ENCODE results near the gene SIN3A. TPM values are rescaled to one million over a fixed set of nuclear protein-coding genes. Genes with fewer than 3 reads are reported as not detected.
A peak's percentile ranks its signal among the peaks of the same experiment; 100 is the strongest.

SIN3A gene
- total RNA-seq, 2 experiments from 2014 or later, result 44.2 to 103 TPM

DNA sequence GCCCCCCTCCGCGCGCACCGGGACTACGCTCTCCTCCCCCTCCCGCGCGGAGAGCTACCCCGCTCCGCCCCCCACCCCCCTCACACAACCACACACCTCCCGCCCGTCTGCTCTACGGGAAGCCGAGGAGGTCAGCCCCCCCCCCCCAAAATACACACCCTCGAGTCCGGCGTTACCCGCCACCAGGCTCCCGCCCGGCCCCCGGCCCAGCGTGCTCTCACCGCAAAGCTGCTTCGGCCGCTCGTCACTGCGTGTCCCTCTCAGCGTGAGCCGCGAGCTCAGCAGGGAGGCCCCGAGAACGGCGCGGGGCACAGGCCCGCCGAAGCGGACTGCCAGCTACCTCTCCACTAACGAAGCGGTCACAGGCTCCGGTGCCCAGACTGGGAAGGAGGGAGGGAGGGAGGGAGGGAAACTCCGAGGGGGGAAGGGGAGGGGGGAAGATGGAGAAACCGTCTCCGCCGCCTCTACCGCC, 252 bp downstream of the SIN3A start:
- H3K4me1 ChIP-seq (ENCODE audit: insufficient read depth, low read length, poor library complexity, severe bottlenecking), result peaks cover 35% of the 10 kb centered on the region
- no peak overlapping the region for H2AFZ ChIP-seq (ENCODE audit: low read length)
- no peak for DNase-seq (ENCODE audit: low spot score)
- intact Hi-C loops (cut with micrococcal nuclease; ENCODE audit: unreplicated experiment), result loop anchor here (1.0 to 5.0 kb wide), 4 partner anchors 83 to 664 kb away; partner anchors contain the start of genes C15orf39, MAN2C1 and PTPN9
- no TSS peak for BruUV-seq (replicated peaks)
- peak overlapping the region; percentile 85 for H3K4me3 ChIP-seq (ENCODE audit: low read depth, low read length, poor library complexity, severe bottlenecking)
- H3K9me3 ChIP-seq (ENCODE audit: low read length), result no peaks in the 10 kb centered on the region
- H3K27ac ChIP-seq (ENCODE audit: low read depth, low read length, poor library complexity, severe bottlenecking), result peak overlapping the region; percentile 89
- peaks cover 48% of the 10 kb centered on the region for H3K79me2 ChIP-seq (ENCODE audit: insufficient read depth, low read depth, low read length)
- H4K20me1 ChIP-seq (ENCODE audit: insufficient read depth, low read length), result peaks cover 31% of the 10 kb centered on the region
- no peaks in the 10 kb centered on the region for H3K9me2 ChIP-seq (ENCODE audit: insufficient read depth, low read length)
- ChIA-PET CTCF (ENCODE audit: unreplicated experiment) (interaction anchor here (0.6 to 1.5 kb wide), 4 partner anchors 58 to 1063 kb away, joined by 4 to 13 read pairs (median 6); partner anchors contain the start of gene MAN2C1), POLR2A (interaction anchor here (0.6 to 3.2 kb wide), 17 partner anchors 10 to 1818 kb away, joined by 3 to 19 read pairs (median 5); partner anchors contain the start of genes IMP3, MAN2C1, PTPN9 and SNUPN)
- peak overlapping the region; percentile 63 for H3K4me2 ChIP-seq (ENCODE audit: low read length)
- TF ChIP-seq, protein P1, sequence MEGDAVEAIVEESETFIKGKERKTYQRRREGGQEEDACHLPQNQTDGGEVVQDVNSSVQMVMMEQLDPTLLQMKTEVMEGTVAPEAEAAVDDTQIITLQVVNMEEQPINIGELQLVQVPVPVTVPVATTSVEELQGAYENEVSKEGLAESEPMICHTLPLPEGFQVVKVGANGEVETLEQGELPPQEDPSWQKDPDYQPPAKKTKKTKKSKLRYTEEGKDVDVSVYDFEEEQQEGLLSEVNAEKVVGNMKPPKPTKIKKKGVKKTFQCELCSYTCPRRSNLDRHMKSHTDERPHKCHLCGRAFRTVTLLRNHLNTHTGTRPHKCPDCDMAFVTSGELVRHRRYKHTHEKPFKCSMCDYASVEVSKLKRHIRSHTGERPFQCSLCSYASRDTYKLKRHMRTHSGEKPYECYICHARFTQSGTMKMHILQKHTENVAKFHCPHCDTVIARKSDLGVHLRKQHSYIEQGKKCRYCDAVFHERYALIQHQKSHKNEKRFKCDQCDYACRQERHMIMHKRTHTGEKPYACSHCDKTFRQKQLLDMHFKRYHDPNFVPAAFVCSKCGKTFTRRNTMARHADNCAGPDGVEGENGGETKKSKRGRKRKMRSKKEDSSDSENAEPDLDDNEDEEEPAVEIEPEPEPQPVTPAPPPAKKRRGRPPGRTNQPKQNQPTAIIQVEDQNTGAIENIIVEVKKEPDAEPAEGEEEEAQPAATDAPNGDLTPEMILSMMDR (conservative IDR thresholded peaks at IDR 0.05; ENCODE audit: low read length), result no peak
- no peak for TF ChIP-seq EZH2phosphoT487 (IDR thresholded peaks at IDR 0.05; ENCODE audit: borderline replicate concordance, low read depth, low read length)
- H3K36me3 ChIP-seq (ENCODE audit: insufficient read depth, low read length), result peaks cover 16% of the 10 kb centered on the region

DNA sequence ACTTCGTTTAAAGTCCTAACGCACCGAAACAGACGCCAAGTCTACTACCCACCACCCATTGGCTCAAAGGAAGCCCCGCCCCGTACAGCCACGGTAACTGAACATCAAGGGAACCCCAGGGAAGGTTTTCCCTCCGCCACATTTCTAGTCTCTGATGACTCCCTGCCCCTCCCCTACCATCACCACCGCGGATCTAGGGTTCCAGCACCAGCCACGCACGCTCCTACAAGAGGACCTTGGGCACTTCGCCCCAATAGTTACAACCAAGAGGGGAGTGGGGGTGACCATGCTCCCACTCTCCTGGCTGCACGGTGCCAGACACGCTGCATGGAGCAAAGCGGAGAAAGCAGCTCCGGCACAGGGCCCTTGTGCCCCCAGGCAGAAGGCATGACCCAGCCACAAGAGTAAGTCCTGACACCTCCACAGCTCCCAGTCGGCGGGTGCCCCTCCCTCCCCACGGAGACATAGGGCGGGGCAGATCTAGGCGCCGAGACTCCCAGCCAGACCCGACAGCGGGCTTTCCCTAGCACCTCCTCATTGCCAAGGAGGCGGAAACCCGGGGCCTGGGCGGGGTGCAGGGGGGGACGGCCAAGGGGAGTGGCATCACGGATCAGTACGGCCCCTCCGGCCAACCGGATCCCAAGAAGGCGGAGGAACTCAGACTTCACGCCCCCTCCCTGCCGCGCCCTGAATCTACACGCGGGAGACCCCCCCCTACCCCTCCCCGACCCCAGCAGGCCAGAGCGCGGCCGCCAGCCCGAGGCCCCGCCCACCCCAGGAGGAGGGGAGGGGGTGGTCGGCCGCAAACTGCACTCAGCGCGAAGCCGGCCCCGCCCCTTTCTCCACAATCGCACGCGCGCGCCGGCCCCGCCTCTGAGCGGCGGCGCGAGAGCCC, 936 bp downstream of the SIN3A start:
- no TSS peak for BruUV-seq (replicated peaks)
- Histone ChIP-seq H3K4me3 (ENCODE audit: low read depth, low read length, poor library complexity, severe bottlenecking) (peak overlapping the region; percentile 85), H3K9me2 (ENCODE audit: insufficient read depth, low read length) (no peaks in the 10 kb centered on the region), H3K9me3 (ENCODE audit: low read length) (no peaks in the 10 kb centered on the region), H2AFZ (ENCODE audit: low read length) (no peak overlapping the region), H3K79me2 (ENCODE audit: insufficient read depth, low read depth, low read length) (peaks cover 54% of the 10 kb centered on the region), H3K36me3 (ENCODE audit: insufficient read depth, low read length) (peaks cover 20% of the 10 kb centered on the region), H3K4me1 (ENCODE audit: insufficient read depth, low read length, poor library complexity, severe bottlenecking) (peaks cover 39% of the 10 kb centered on the region), H3K27ac (ENCODE audit: low read depth, low read length, poor library complexity, severe bottlenecking) (peak overlapping the region; percentile 67), H4K20me1 (ENCODE audit: insufficient read depth, low read length) (peaks cover 31% of the 10 kb centered on the region), H3K4me2 (ENCODE audit: low read length) (peak overlapping the region; percentile 94)
- no peak for TF ChIP-seq EZH2phosphoT487 (IDR thresholded peaks at IDR 0.05; ENCODE audit: borderline replicate concordance, low read depth, low read length)
- TF ChIP-seq, protein P1 (conservative IDR thresholded peaks at IDR 0.05; ENCODE audit: low read length), result no peak
- ChIA-PET CTCF (ENCODE audit: unreplicated experiment) (no interaction called here), POLR2A (interaction anchor here (0.6 to 2.1 kb wide), 8 partner anchors 14 to 635 kb away, joined by 3 to 13 read pairs (median 6); partner anchors contain the start of gene SNUPN)
- intact Hi-C loops (cut with micrococcal nuclease; ENCODE audit: unreplicated experiment), result loop anchor here (1.0 to 5.0 kb wide), 5 partner anchors 82 to 663 kb away; partner anchors contain the start of genes C15orf39, MAN2C1, NEIL1 and PTPN9
- DNase-seq (ENCODE audit: low spot score), result peak; percentile 97

Data from OCI-LY7 (cell line).